SK-N-MC (cell line): ENCODE measurements around the gene PBX4.

Experiments
- DNase-seq: peaks from one replicate; pipeline ENCODE4 v3.0.0-alpha.2; 2011; ENCODE audit warnings: low read depth, low spot score
- H3K27ac ChIP-seq: fragments of 200-600 bp; sonication (generic); 2 replicates; pipeline ENCODE4 v1.5.1; 2016; ENCODE audit warnings: mixed run types
- H3K36me3 ChIP-seq: fragments of 200-600 bp; sonication (generic); 2 replicates; pipeline ENCODE4 v1.6.1; 2017; ENCODE audit warnings: antibody characterized with exemption, low read length, mixed read lengths; ENCODE audit not compliant: insufficient read depth
- H3K4me3 ChIP-seq: fragments of 200-600 bp; sonication (generic); 2 replicates; pipeline ENCODE4 v1.5.1; 2016
- H3K9ac ChIP-seq: fragments of 200-600 bp; sonication (generic); 2 replicates; pipeline ENCODE4 v1.8.0; 2017; ENCODE audit warnings: mixed run types, mixed read lengths; ENCODE audit not compliant: insufficient read length
- H3K9me3 ChIP-seq: fragments of 200-600 bp; sonication (generic); 2 replicates; pipeline ENCODE4 v1.6.1; 2017; ENCODE audit warnings: low read depth, mild to moderate bottlenecking, antibody characterized with exemption, low read length, moderate library complexity, mixed read lengths
- EZH2 ChIP-seq: fragments of 200-600 bp; sonication (generic); IDR thresholded peaks from one replicate; pipeline ENCODE4 v1.6.1; 2017; ENCODE audit warnings: antibody characterized with exemption
- FOXP2 ChIP-seq: optimal IDR thresholded peaks from 2 replicates; pipeline ENCODE3; 2011; ENCODE audit warnings: mild to moderate bottlenecking, moderate library complexity; ENCODE audit not compliant: insufficient read depth; ENCODE audit errors: extremely low read length, control extremely low read depth
- POLR2AphosphoS5 ChIP-seq: IDR thresholded peaks from 2 replicates; pipeline ENCODE4 v1.6.1; 2012; ENCODE audit warnings: mild to moderate bottlenecking, low read depth, low read length, borderline replicate concordance

Gene PBX4

DNA sequence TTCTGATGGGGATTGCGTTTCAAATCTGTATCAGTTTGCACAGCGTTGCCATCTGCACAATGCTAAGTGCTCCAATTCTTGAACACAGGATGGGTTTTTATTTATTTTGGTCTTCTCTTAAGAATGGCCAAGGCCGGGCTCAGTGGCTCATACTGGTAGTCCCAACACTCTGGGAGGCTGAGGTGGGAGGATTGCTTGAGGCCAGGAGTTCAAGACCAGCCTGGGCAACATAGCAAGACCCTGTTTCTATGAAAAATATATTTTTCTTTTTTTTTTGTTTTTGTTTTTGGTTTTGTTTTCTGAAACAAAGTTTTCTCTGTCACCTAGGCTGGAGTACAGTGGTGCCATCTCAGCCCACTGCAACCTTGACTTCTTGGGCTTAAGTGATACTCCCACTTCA, 95.3 kb downstream of the PBX4 start:
- H3K36me3 ChIP-seq = peaks cover 34% of the 10 kb centered on the region
- no peak overlapping the region for H3K27ac ChIP-seq
- no peak for DNase-seq
- no peak overlapping the region for H3K4me3 ChIP-seq
- H3K9ac ChIP-seq = no peak overlapping the region
- no peak for TF ChIP-seq EZH2
- no peak for TF ChIP-seq POLR2AphosphoS5
- TF ChIP-seq FOXP2 = no peak
- H3K9me3 ChIP-seq = no peaks in the 10 kb centered on the region

DNA sequence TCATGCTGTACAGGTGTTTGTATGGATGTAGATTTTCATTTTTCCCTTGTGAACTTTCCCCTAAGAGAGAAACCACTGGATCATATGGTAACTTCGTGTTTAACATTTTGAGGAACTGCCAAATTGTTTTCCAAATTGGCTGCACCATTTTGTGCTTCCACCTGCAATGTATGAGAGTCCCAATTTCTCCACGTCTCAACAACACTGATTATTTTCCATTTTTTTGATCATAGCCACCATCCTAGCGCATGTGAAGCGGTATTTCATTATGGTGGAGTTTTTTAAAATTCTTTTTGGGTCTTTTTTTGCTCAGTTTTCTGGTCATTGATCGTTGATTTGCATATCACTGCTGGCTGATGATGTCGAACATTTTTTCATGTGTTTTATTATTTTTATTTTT, 97.5 kb downstream of the PBX4 start:
- DNase-seq = no peak
- TF ChIP-seq EZH2 (no peak), POLR2AphosphoS5 (no peak), FOXP2 (no peak)
- Histone ChIP-seq H3K9ac (no peak overlapping the region), H3K9me3 (no peaks in the 10 kb centered on the region), H3K27ac (no peak overlapping the region), H3K4me3 (no peak overlapping the region), H3K36me3 (peaks cover 24% of the 10 kb centered on the region)

DNA sequence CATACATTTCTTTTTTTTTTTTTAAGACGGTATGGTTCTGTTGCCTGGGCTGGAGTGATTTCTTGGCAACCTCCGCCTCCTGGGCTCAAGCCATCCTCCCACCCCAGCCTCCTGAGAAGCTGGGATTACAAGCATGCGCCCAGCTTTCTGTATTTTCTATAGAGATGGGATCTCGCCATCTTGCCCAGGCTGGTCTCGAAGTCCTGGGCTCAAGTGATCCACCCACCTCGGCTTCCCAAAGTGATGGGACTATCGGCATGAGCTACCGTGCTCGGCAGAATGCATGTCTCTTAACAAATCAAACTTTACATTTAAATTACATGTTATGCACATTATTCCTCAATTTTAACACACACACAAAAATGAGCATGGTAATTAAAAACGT, 101.3 kb downstream of the PBX4 start:
- H3K9ac ChIP-seq = peak overlapping the region; percentile 71
- TF ChIP-seq POLR2AphosphoS5 (no peak), FOXP2 (no peak), EZH2 (no peak)
- H3K36me3 ChIP-seq = peaks cover 19% of the 10 kb centered on the region; the same call in 1 of the 2 replicates
- H3K9me3 ChIP-seq = no peaks in the 10 kb centered on the region
- H3K4me3 ChIP-seq = peak overlapping the region; percentile 99
- no peak overlapping the region for H3K27ac ChIP-seq
- DNase-seq = no peak

DNA sequence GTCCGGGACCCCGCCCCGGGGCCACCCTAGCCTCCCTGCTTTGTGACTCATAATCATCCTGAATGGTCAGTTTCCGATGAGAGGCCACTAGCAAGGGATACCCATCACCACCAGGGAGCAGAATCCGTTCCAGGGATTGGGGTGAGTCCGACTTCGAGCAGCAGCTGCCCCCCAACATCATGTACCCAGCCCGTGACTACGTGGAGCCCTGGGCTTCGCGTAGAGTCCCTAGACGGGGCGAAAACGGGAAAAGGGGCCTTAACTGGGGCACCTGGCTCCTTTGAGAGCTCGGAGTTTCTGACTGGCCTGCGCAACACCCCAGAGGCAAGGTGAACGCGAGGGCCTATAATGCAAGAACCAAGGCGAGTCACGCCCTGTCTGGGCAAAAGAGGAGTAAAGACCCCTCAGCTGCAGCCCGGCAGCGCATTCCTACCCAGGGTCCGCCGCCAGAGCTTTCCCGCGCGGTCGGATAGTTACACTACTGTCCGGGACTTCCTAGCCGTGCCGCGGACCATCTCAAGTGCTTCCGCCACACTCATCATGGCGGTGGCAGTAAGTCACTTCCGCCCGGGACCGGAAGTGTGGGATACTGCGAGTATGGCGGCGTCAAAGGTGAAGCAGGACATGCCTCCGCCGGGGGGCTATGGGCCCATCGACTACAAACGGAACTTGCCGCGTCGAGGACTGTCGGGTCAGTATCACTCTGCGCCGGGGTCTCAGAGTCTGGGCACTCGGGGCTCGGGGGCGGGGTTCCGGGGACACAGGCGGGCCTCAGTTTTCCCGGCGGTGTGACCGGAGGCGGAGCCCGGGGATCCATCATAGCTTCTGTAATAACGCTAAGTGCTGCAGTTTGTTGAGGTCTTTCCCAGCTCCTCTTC, 102.6 kb downstream of the PBX4 start, which contains the start of gene NDUFA13:
NDUFA13 (plus strand) TSS at position 584 of the 878 bp plus-strand sequence; CDS start at position 598, 14 bp downstream.
- Histone ChIP-seq H3K4me3 (peak within 1 kb of the TSS; percentile 99), H3K27ac (peak within 1 kb of the TSS; percentile 25), H3K9me3 (no peaks in the 10 kb centered on the region), H3K36me3 (peaks cover 17% of the 10 kb centered on the region; the same call in 1 of the 2 replicates), H3K9ac (peak within 1 kb of the TSS; percentile 71)
- peak; percentile 95 for TF ChIP-seq POLR2AphosphoS5
- TF ChIP-seq EZH2 = no peak
- peak; percentile 34 for DNase-seq

DNA sequence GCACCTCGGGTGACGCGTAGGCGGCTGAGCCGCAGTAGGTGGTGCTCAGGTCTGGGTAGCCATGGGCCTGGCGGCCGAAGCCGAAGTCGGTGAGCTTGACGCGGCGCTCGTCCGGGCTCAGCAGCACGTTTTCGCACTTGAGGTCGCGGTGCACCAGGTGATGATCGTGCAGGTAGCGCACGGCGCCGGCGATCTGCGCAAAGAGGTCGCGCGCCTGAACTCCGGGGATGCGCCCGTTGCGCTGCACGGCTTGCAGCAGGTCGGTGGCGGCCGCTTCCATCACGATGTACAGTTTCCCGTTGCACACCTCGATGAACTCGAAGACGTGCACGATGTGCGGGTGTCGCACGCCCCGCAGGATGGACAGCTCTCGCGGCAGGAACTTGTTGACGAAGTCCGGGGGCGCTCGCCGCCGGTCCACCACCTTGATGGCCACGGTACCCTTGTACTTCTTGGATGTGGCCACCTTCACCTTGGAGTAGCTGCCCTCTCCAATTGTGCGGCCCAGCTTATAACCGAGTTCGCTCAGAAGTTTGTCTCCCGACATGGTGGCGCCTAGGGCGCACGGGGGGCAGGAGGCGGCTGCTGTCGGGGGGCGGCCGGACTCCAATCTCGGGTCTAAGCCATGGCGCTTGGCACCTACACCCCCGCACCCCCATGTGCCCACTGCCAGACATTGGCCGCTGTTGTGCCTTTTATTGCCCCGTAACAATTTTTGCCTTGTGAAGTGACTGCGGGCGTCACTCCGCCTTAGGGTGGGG, 103.4 kb downstream of the PBX4 start, which contains the start of gene TSSK6:
TSSK6 (minus strand) TSS at position 668 of the 761 bp plus-strand sequence; CDS start at position 547, 121 bp downstream.
- Histone ChIP-seq H3K9me3 (no peaks in the 10 kb centered on the region), H3K36me3 (peaks cover 10% of the 10 kb centered on the region; the same call in 1 of the 2 replicates), H3K27ac (peak within 1 kb of the TSS; percentile 25), H3K9ac (peak within 1 kb of the TSS; percentile 71), H3K4me3 (peak within 1 kb of the TSS; percentile 99)
- no peak for DNase-seq
- TF ChIP-seq EZH2 (no peak), FOXP2 (no peak), POLR2AphosphoS5 (no peak)

DNA sequence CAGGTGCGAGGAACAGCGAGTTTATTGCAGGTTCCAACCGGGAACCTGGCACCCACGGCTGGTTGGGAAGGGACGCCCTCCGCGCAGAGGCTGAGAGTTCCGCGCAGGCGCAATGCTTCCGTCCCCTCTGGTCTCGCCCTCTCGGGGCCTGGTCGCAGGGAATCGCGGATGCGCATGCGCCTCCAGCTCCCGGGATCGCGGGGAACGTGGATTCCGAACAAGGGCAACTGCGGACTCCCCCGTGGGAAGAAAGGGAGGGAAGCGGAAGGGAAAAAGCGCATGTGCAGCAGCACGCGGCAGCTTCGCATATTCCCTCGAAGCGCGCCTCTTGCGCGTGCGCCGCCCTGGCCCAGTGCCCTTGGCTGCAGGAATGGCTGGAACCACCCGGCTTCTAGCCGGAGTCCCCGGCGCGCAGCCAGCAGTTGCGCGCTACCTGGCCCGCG, 104.3 kb downstream of the PBX4 start:
- H3K9ac ChIP-seq = no peak overlapping the region
- peaks cover 3% of the 10 kb centered on the region; the same call in 1 of the 2 replicates for H3K36me3 ChIP-seq
- no peaks in the 10 kb centered on the region for H3K9me3 ChIP-seq
- no peak for TF ChIP-seq POLR2AphosphoS5
- no peak overlapping the region for H3K27ac ChIP-seq
- DNase-seq = no peak
- H3K4me3 ChIP-seq = no peak overlapping the region

DNA sequence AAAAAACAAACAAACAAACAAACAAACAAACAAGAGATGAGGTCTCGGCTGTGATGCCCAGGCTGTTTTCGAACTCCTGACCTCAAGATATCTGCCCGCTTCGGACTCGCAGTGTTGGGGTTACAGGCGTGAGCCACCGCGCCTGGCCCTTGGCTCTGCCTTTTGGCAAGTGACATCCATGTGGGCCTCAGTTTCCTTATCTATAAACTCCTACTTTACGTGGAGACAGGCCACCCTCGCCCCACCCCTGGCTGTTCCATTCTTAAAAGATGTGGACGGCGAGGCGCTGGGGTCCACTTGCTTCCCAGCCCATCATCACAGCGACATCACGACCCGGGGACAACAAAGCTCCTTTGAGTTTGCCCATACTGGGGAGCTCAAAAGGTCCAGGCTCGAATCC, 104.8 kb downstream of the PBX4 start:
- Histone ChIP-seq H3K4me3 (no peak overlapping the region), H3K9me3 (no peaks in the 10 kb centered on the region), H3K36me3 (no peaks in the 10 kb centered on the region), H3K9ac (no peak overlapping the region), H3K27ac (no peak overlapping the region)
- no peak for DNase-seq
- TF ChIP-seq FOXP2 = no peak
- no peak for TF ChIP-seq EZH2
- TF ChIP-seq POLR2AphosphoS5 = no peak
